Stimulated activated CD4-positive, alpha-beta T cell treated with anti-CD3 and anti-CD28 coated beads, Interleukin-15, amount 100 ng/mL, for 1 hour (primary cell): ENCODE data around the gene KRTAP2-2.
"Not testable (repeated sequence)": the region's sequence is repeated elsewhere in the genome, so short reads cannot be mapped to it uniquely, and the experiment has no call there.

Experiments used
- DNase-seq, 2 donors: peaks; one replicate each; pipeline ENCODE4 v3.0.0-alpha.2; 2020; ENCODE audit warnings: low read depth in 1 of 2, low spot score in 1 of 2

KRTAP2-2 gene

GRCh38 chr17:41055130-41055529, at the start of gene KRTAP2-2:
TSS of gene KRTAP2-2 (minus strand) at chr17:41055230. CDS start at chr17:41055211, 19 bp downstream.
- DNase-seq, result not testable (repeated sequence)

- DNase-seq, result not testable (repeated sequence)
Observed at GRCh38 chr17:41104386-41105038, 49.5 kb upstream of the KRTAP2-2 start.

- DNase-seq, result no peak
Observed at GRCh38 chr17:41103896-41104295, 48.9 kb upstream of the KRTAP2-2 start.

GRCh38 chr17:41101586-41102259, 46.7 kb upstream of the KRTAP2-2 start, which contains the start of gene KRTAP4-16:
TSS of gene KRTAP4-16 (minus strand) at chr17:41102209. CDS start at chr17:41102209, 0 bp downstream.
- no peak for DNase-seq

GRCh38 chr17:41099682-41100480, 44.9 kb upstream of the KRTAP2-2 start:
- not testable (repeated sequence) for DNase-seq

- DNase-seq, result no peak
Observed at GRCh38 chr17:41098481-41098880, 43.5 kb upstream of the KRTAP2-2 start.

- DNase-seq, result no peak
Observed at GRCh38 chr17:41098042-41098441, 43.0 kb upstream of the KRTAP2-2 start, which contains the start of gene KRTAP4-8. TSS of gene KRTAP4-8 (minus strand) at chr17:41098142. CDS start at chr17:41098084, 58 bp downstream.

- no peak for DNase-seq
Observed at GRCh38 chr17:41096055-41096454, 41.0 kb upstream of the KRTAP2-2 start.

GRCh38 chr17:41088760-41089352, 33.8 kb upstream of the KRTAP2-2 start:
- not testable (repeated sequence) for DNase-seq

GRCh38 chr17:41084100-41084856, 29.2 kb upstream of the KRTAP2-2 start, which contains the start of gene KRTAP4-7:
TSS of gene KRTAP4-7 (plus strand) at chr17:41084150. CDS start at chr17:41084207, 57 bp downstream.
- not testable (repeated sequence) for DNase-seq

GRCh38 chr17:41083427-41083826, 28.4 kb upstream of the KRTAP2-2 start:
- DNase-seq, result not testable (repeated sequence)

GRCh38 chr17:41082626-41083025, 27.6 kb upstream of the KRTAP2-2 start:
- DNase-seq, result no peak

GRCh38 chr17:41076788-41077187, 21.8 kb upstream of the KRTAP2-2 start:
- no peak for DNase-seq

GRCh38 chr17:41073676-41074075, 18.6 kb upstream of the KRTAP2-2 start:
- no peak for DNase-seq

- DNase-seq, result no peak
Observed at GRCh38 chr17:41071606-41072360, 16.8 kb upstream of the KRTAP2-2 start.

- DNase-seq, result no peak
Observed at GRCh38 chr17:41069031-41069430, 14.0 kb upstream of the KRTAP2-2 start.

GRCh38 chr17:41067281-41067680, 12.3 kb upstream of the KRTAP2-2 start:
- no peak for DNase-seq

GRCh38 chr17:41065829-41066624, 11.0 kb upstream of the KRTAP2-2 start, which contains the start of gene KRTAP2-4:
TSS of gene KRTAP2-4 (minus strand) at chr17:41065879. CDS start at chr17:41065845, 34 bp downstream.
- no peak for DNase-seq
